K562 (cell line): Measurements from ENCODE around the gene HOXB5. TPM values are rescaled to one million over a fixed set of nuclear protein-coding genes. Genes with fewer than 3 reads are reported as not detected.

ENCODE experiments used
- ATAC-seq: fragments of 200-7000 bp; cut with Tn5 transposase; 3 replicates; pipeline ENCODE4 v1.9.1; 2020; ENCODE audit warnings: moderate library complexity
- BruUV-seq: library from RNA; stranded (reverse); fragments of 400-500 nt; replicated peaks from 2 replicates; lab custom pipeline; 2021; lab: Mats Ljungman, UMichigan
- CTCF ChIA-PET: fragments of 300-600 bp; formaldehyde crosslinking; extraction: SDS; loops from one replicate; lab custom pipeline; 2021; ENCODE audit warnings: low intra/inter-chr PET ratio; lab: Yijun Ruan, JAX
- POLR2A ChIA-PET: fragments of 300-600, 350-650 bp; sonication (Branson Sonifier 250); formaldehyde crosslinking; extraction: SDS; loops from one replicate; lab custom pipeline; 2021; ENCODE audit warnings: antibody characterized with exemption, inconsistent platforms; lab: Yijun Ruan, JAX
- DNase-seq, 4 experiments: peaks; one replicate each; pipeline versions ENCODE4 v3.0.0 to v3.0.0-alpha.2; 2011 to 2018; ENCODE audit warnings: low spot score in 3 of 4, mixed read lengths in 3 of 4; ENCODE audit errors: extremely low read depth in 1 of 4
- FAIRE-seq: peaks from 2 replicates; lab custom pipeline; 2011; peaks lifted over from hg19 to GRCh38; lab: Jason Lieb, UNC
- H2AFZ ChIP-seq: 2 replicates; pipeline ENCODE4 v1.6.0; 2011; ENCODE audit warnings: low read depth, low read length, control low read depth, inconsistent platforms
- H3K27ac ChIP-seq: fragments of 200-600 bp; 3 replicates; pipeline ENCODE4 v1.8.0; 2011; ENCODE audit warnings: low read depth, mild to moderate bottlenecking, control low read depth, inconsistent platforms, low read length, moderate library complexity, mixed read lengths; ENCODE audit errors: extremely low read depth
- H3K27me3 ChIP-seq, 2 experiments: fragments of 300-600 bp in 1 of 2; 2 replicates in 1 of 2; 3 replicates in 1 of 2; pipeline versions ENCODE4 v1.6.0 to v1.8.0; 2011; ENCODE audit warnings: inconsistent platforms in 2 of 2, low read length in 2 of 2, mild to moderate bottlenecking in 1 of 2, mixed read lengths in 1 of 2, moderate library complexity in 1 of 2; ENCODE audit not compliant: control insufficient read depth in 2 of 2, insufficient read depth in 2 of 2
- H3K36me3 ChIP-seq: fragments of 300-600 bp; 3 replicates; pipeline ENCODE4 v1.8.0; 2011; ENCODE audit warnings: mild to moderate bottlenecking, low read length, inconsistent platforms; ENCODE audit not compliant: control insufficient read depth, insufficient read depth
- H3K4me1 ChIP-seq, 2 experiments: fragments of 200-600 bp in 1 of 2; replicated peaks in 1 of 2; 2 replicates in 1 of 2; 3 replicates in 1 of 2; pipeline versions ENCODE4 v1.5.1 to v1.8.0; 2011; ENCODE audit warnings: inconsistent platforms in 2 of 2, low read length in 2 of 2, mild to moderate bottlenecking in 1 of 2, mixed read lengths in 1 of 2, moderate library complexity in 1 of 2; ENCODE audit not compliant: control insufficient read depth in 2 of 2, insufficient read depth in 2 of 2
- H3K4me2 ChIP-seq: 2 replicates; pipeline ENCODE4 v1.6.1; 2011; ENCODE audit warnings: low read length, control low read depth, inconsistent platforms, mixed read lengths; ENCODE audit not compliant: insufficient read depth
- H3K4me3 ChIP-seq: fragments of 200-600 bp; sonication (generic), shearing (Covaris generic); 2 replicates; pipeline ENCODE4 v1.5.1; 2016; ENCODE audit warnings: control low read depth, inconsistent platforms
- H3K79me2 ChIP-seq: fragments of 200-600 bp; 3 replicates; pipeline ENCODE4 v1.8.0; 2011; ENCODE audit warnings: low read length, inconsistent platforms; ENCODE audit not compliant: control insufficient read depth, insufficient read depth
- H3K9ac ChIP-seq, 2 experiments: 2 replicates each; pipeline versions ENCODE4 v1.6.0 to v1.6.1; 2011; ENCODE audit warnings: low read depth in 2 of 2, low read length in 2 of 2, control low read depth in 1 of 2, inconsistent platforms in 1 of 2, mild to moderate bottlenecking in 1 of 2, mixed read lengths in 1 of 2; ENCODE audit not compliant: insufficient read depth in 1 of 2
- H3K9me1 ChIP-seq: one replicate; pipeline ENCODE4 v1.6.0; 2011; ENCODE audit warnings: inconsistent platforms, mild to moderate bottlenecking, low read length, moderate library complexity; ENCODE audit not compliant: control insufficient read depth, insufficient read depth
- H3K9me3 ChIP-seq: replicated peaks from 2 replicates; pipeline ENCODE4 v1.5.1; 2011; ENCODE audit warnings: low read depth, low read length, inconsistent platforms; ENCODE audit not compliant: control insufficient read depth, insufficient read depth
- H4K20me1 ChIP-seq: replicated peaks from 2 replicates; pipeline ENCODE4 v1.6.1; 2011; ENCODE audit warnings: low read length, inconsistent platforms, mixed read lengths; ENCODE audit not compliant: control insufficient read depth, insufficient read depth
- MYC ChIP-seq, 2 experiments: fragments of 250-450 bp in 1 of 2; sonication (Bioruptor Pico) in 1 of 2; IDR thresholded peaks; 2 replicates each; pipeline versions ENCODE4 v1.5.1 to v1.6.1; 2012 to 2021; ENCODE audit warnings: low read depth in 2 of 2, borderline replicate concordance in 1 of 2, improper control_type of control experiment in 1 of 2, low read length in 1 of 2, mild to moderate bottlenecking in 1 of 2, moderate library complexity in 1 of 2
- WGBS: fragments of 100-300 bp; shearing (Covaris generic); methylation state at CpG from one replicate; pipeline ENCODE4 v1.1.6; 2016; ENCODE audit warnings: low coverage, mixed read lengths; ENCODE audit not compliant: insufficient coverage; ENCODE audit errors: missing lambda C conversion rate; 5-methylcytosine and 5-hydroxymethylcytosine counted together
- in situ Hi-C: fragments of 300-500 bp; cut with MboI; formaldehyde crosslinking; loops from 4 replicates; pipeline ENCODE4 v1.15.0; 2018; ENCODE audit warnings: inconsistent platforms, mixed read lengths
- intact Hi-C: fragments of 100-400 bp; cut with micrococcal nuclease; formaldehyde crosslinking; loops from 2 replicates; pipeline ENCODE4 v1.14.2; 2022
- polyA plus RNA-seq, 8 experiments: library from polyadenylated mRNA; depleted of rRNA in 4 of 8; stranded (reverse) in 5 of 8; unstranded in 3 of 8; fragments of >200 nt; fragmentation: Nextera tagmentation in 2 of 8; fragmentation: Illumina TruSeq in 1 of 8; extraction: Ambion mirVana in 2 of 8; extraction: Trizol in 1 of 8; gene quantifications; 2 replicates each; pipeline versions ENCODE4 v1.2.1 to v1.2.3, GENCODE V29; 2011 to 2014; ENCODE audit warnings: inconsistent platforms in 1 of 8, missing spikeins in 1 of 8
- total RNA-seq, 7 experiments: library from RNA; depleted of rRNA in 6 of 7; stranded (reverse); fragments of >200 nt in 6 of 7; fragmentation: Illumina TruSeq in 2 of 7; extraction: Trizol in 2 of 7; gene quantifications; 2 replicates each; pipeline versions ENCODE4 v1.2.1 to v1.2.3, GENCODE V29; 2011 to 2021; ENCODE audit warnings: low replicate concordance in 1 of 7
- TF ChIP-seq, protein P1 (sequence below): fragments of 250-450 bp; sonication (Bioruptor Pico); IDR thresholded peaks from 2 replicates; pipeline ENCODE4 v1.4.0; 2020; ENCODE audit warnings: borderline replicate concordance

The HOXB5 gene
- total and polyA plus RNA-seq, 9 of the 15 experiments (the other 6 are each of a cell fraction or from before 2014, with no cell fraction given), result 0.24 to 2.7 (median 0.65) TPM

- WGBS, result 48% methylated on average over 2 of the region's 2 CpGs
- CTCF ChIA-PET, result no interaction called here
- no peak overlapping the region for H3K27ac ChIP-seq
- POLR2A ChIA-PET, result interaction anchor here (0.5 to 2.0 kb wide), 10 partner anchors 8 to 236 kb away, joined by 3 to 6 read pairs (median 3); partner anchors contain the start of gene HOXB6
- in situ Hi-C loops, result no loop called here
- no peaks in the 10 kb centered on the region for H3K27me3 ChIP-seq
- no peak overlapping the region for H2AFZ ChIP-seq
- BruUV-seq, result no TSS peak
- TF ChIP-seq MYC (IDR thresholded peaks at IDR 0.05; ENCODE audit: low read depth, low read length) (no peak), MYC (CRISPR knock-in tag; IDR thresholded peaks at IDR 0.05; ENCODE audit: borderline replicate concordance, low read depth) (0 out of 2 replicates have a peak, but pooled peaks have one; percentile 17)
- TF ChIP-seq, protein P1, sequence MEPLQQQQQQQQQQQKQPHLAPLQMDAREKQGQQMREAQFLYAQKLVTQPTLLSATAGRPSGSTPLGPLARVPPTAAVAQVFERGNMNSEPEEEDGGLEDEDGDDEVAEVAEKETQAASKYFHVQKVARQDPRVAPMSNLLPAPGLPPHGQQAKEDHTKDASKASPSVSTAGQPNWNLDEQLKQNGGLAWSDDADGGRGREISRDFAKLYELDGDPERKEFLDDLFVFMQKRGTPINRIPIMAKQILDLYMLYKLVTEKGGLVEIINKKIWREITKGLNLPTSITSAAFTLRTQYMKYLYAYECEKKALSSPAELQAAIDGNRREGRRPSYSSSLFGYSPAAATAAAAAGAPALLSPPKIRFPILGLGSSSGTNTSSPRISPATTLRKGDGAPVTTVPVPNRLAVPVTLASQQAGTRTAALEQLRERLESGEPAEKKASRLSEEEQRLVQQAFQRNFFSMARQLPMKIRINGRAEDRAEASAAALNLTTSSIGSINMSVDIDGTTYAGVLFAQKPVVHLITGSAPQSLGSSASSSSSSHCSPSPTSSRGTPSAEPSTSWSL, result no peak
- intact Hi-C loops, result no loop called here
- peaks cover 21 to 25% of the 10 kb centered on the region in 2 experiments for H3K4me1 ChIP-seq
- no peaks in the 10 kb centered on the region for H3K36me3 ChIP-seq
- H3K9me1 ChIP-seq, result no peaks in the 10 kb centered on the region
- no peaks in the 10 kb centered on the region for H4K20me1 ChIP-seq
- DNase-seq, result no peak
- H3K4me2 ChIP-seq, result no peak overlapping the region
- no peak overlapping the region for H3K4me3 ChIP-seq
- no peak overlapping the region for H3K9ac ChIP-seq
- H3K79me2 ChIP-seq, result peaks cover 16% of the 10 kb centered on the region
- H3K9me3 ChIP-seq, result no peaks in the 10 kb centered on the region
- no peak for ATAC-seq
- no peak for FAIRE-seq
Measured at GRCh38 chr17:48588074-48588415, 5.5 kb downstream of the HOXB5 start.
